Measurements from ENCODE around the gene UPF2. TPM values are rescaled to one million over a fixed set of nuclear protein-coding genes. Genes with fewer than 3 reads are reported as not detected.

UPF2 gene
- total RNA-seq, 1 donor, result 18.3 TPM

DNA sequence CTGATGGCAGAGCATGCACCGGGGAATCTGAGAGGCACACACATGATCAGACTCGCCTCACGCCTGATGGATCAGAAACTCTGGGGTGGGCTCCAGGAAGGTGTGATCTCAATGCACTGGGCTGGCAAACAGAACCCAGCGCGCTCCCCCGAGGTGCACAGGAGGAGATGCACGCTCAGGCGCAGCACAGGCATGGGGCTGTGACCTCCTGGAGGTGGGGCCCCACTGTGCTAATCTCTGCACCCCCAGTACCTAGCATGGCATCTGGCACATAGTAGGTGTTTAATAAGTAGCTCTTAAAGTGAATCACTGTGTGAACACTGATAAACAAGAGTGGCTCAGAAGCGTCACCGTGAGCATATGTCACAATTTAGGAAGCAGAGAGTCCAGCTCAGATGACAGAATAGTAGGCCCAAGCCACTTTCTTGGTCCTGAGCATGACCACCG lies 161.6 kb downstream of the UPF2 start:
- H3K4me3 ChIP-seq (ENCODE audit: low read depth, low read length), result no peak overlapping the region
- TF ChIP-seq CTCF (IDR thresholded peaks at IDR 0.05; ENCODE audit: insufficient read depth, low read length), result no peak
- DNase-seq (ENCODE audit: low read depth), result no peak

DNA sequence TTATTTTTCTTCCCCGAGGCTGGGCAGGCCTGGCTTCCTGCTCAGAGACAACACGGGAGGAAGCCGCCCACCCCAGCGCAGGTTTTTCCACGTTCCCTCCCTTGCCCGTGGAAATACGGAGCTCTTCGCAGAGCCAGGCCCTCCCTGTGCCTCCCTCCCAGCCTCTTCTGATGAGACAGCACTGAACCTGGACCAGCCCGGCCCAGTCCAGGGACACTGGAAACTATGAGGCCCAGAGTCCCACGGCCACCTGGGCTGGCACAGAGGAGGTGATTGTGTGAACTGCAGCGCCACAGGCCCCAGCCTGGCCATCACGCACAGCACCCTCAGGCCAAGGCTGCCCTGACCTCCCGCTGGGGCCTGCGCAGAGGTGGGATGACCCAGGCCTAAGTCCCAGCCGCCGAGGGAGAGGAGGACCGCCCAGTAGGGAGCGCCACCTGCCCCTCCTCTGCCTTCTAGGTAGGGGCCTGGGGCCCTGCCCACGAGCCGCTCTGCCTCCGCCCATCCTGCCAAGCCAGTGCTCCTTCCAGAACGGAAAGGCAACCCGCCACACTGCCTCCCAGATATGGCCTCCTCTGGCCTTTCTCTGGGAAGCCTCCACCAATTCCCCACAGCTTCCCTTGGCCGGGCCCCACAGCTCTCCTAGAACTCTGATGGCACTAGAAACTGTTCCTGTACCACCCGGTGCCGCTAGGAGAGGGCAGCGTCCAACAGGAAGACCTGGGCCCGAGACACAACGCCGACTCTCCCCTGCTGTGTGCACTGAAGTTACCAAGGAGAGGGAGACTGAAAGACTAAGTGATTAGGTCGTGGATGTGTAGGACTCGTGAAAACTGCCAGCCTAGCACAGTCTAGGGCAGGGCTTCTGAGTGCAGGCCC lies 162.2 kb downstream of the UPF2 start:
- H3K4me3 ChIP-seq (ENCODE audit: low read depth, low read length), result no peak overlapping the region
- TF ChIP-seq CTCF (IDR thresholded peaks at IDR 0.05; ENCODE audit: insufficient read depth, low read length), result no peak
- DNase-seq (ENCODE audit: low read depth), result no peak

GRCh38 chr10:11879387-11880094 lies 163.1 kb downstream of the UPF2 start:
- no peak for TF ChIP-seq CTCF (IDR thresholded peaks at IDR 0.05; ENCODE audit: insufficient read depth, low read length)
- no peak overlapping the region for H3K4me3 ChIP-seq (ENCODE audit: low read depth, low read length)
- DNase-seq (ENCODE audit: low read depth), result no peak

- DNase-seq (ENCODE audit: low read depth), result no peak
- no peak for TF ChIP-seq CTCF (IDR thresholded peaks at IDR 0.05; ENCODE audit: insufficient read depth, low read length)
- no peak overlapping the region for H3K4me3 ChIP-seq (ENCODE audit: low read depth, low read length)
These were observed 163.8 kb downstream of the UPF2 start for GRCh38 chr10:11878776-11879175.

- TF ChIP-seq CTCF (IDR thresholded peaks at IDR 0.05; ENCODE audit: insufficient read depth, low read length), result no peak
- DNase-seq (ENCODE audit: low read depth), result no peak
- no peak overlapping the region for H3K4me3 ChIP-seq (ENCODE audit: low read depth, low read length)
These were observed 165.1 kb downstream of the UPF2 start for GRCh38 chr10:11877591-11877905.

- TF ChIP-seq CTCF (IDR thresholded peaks at IDR 0.05; ENCODE audit: insufficient read depth, low read length), result no peak
- no peak overlapping the region for H3K4me3 ChIP-seq (ENCODE audit: low read depth, low read length)
- no peak for DNase-seq (ENCODE audit: low read depth)
These were observed 165.6 kb downstream of the UPF2 start for GRCh38 chr10:11876805-11877590.

Measured in fibroblast of the aortic adventitia (primary cell).